Coronary artery (tissue), 2 donors: ENCODE results near the gene CASZ1.

ENCODE experiments used
- DNase-seq: peaks from one replicate; pipeline ENCODE4 v3.0.0-alpha.2; 2017; ENCODE audit warnings: low spot score
- H3K27ac ChIP-seq, 2 donors: fragments of 200-600 bp; sonication (generic); one replicate each; pipeline ENCODE4 v1.5.1; 2016 to 2019
- H3K4me3 ChIP-seq: fragments of 200-600 bp; sonication (generic); 2 replicates; pipeline ENCODE4 v1.5.1; 2016; ENCODE audit warnings: mild to moderate bottlenecking, moderate library complexity
- CTCF ChIP-seq: fragments of 200-600 bp; sonication (generic); IDR thresholded peaks from one replicate; pipeline ENCODE4 v1.5.1; 2019; ENCODE audit warnings: antibody characterized with exemption

Gene CASZ1

DNA sequence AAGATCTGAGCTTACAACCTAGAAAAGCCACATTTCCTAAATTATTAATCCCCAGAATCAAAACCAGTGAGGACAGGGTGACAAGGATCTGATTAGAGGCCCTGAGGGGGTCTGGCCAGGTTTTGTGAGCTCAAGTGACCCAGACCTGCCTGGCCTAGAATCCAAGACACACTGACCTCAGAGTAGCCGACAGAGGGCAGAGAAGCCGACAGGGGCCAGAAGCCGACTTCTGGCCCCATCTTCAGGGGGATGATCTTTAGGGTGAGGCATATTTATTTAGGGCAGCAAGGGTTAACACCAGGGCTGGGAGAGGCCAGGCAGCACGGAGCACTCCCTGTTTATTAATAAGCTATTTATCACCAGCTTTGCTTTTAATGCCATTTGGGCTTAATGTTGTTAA is 45.3 kb downstream of the CASZ1 start:
- no peak overlapping the region for H3K27ac ChIP-seq
- no peak overlapping the region for H3K4me3 ChIP-seq
- no peak for TF ChIP-seq CTCF
- no peak for DNase-seq

DNA sequence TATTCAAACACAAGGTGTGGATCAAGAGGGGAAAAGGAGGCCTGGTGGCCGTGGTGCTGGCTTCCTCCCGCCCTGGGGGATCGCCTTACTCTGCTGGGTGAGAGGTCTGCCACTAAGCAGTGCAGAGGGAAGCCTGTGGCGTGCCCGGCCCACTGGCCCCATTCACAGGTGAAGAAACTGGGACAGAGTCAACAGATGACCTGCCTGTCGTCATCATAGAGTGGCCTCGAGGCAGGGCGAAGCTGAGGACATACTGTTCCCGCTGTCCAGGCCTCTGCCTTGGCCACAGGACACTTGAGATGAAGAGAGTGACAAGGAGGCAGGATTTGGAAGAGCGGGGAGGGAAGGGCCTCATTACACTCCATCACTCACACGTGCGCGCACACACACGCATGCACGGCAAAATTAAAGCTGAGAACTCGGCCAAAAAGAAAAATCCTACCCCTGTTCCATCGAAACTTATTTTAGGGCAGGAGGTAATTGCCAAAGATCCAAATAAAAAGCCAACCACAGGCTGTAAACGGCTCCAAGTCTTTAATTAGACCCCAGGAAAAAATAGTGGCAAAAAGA is 50.5 kb downstream of the CASZ1 start:
- no peak for TF ChIP-seq CTCF
- no peak for DNase-seq
- Histone ChIP-seq H3K27ac (no peak overlapping the region), H3K4me3 (no peak overlapping the region)

GRCh38 chr1:10745383-10745782 is 51.1 kb downstream of the CASZ1 start:
- Histone ChIP-seq H3K27ac (no peak overlapping the region), H3K4me3 (no peak overlapping the region)
- TF ChIP-seq CTCF, result no peak
- DNase-seq, result no peak

DNA sequence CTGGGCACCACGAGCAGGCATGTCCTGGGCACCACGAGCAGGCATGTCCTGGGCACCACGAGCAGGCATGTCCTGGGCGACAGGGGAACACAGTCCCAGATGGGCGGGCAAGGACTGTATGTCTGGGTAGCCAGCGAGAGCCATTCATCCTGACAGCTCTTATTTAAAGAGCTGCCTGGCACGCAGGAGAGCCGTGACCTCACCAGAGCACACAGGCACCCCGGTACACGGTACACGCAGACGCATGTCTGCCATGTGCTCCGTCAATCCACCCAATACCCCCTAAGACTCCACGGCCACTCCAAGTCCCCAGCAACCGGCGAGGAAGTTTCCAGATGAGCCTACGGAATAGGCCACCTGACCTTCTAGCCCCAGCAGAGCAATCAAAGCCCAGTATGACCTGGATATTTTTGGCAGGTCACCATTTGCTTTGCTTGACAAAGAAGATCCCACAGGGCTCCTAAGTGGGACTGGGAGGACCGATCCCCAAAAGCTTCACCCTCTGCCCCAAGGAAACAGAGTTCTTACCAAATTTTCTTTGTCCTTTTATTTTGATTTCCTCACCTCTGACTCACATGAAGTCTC is 51.7 kb downstream of the CASZ1 start:
- no peak overlapping the region for H3K27ac ChIP-seq
- H3K4me3 ChIP-seq, result no peak overlapping the region
- no peak for DNase-seq
- TF ChIP-seq CTCF, result no peak

DNA sequence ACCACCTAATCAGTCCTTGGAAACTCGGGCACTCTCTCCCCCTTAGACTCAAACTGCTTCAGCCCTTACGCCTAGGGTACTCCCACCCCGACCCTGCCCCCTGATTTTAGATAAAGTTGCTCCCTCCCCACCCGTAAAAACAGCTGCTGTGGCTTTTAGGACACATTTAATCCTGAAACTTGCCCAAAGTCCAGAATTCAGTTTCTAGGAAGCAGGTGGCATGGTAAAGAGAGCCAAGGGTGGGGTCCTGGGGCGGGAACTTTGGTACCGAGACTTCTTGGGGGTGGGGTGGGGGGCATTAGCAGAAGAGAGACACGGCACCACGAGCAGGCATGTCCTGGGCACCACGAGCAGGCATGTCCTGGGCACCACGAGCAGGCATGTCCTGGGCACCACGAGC is 52.4 kb downstream of the CASZ1 start:
- TF ChIP-seq CTCF, result no peak
- no peak for DNase-seq
- Histone ChIP-seq H3K4me3 (no peak overlapping the region), H3K27ac (no peak overlapping the region)

- Histone ChIP-seq H3K4me3 (no peak overlapping the region), H3K27ac (no peak overlapping the region)
- DNase-seq, result no peak
- TF ChIP-seq CTCF, result no peak
Observed at GRCh38 chr1:10741696-10742095, 54.8 kb downstream of the CASZ1 start.

- Histone ChIP-seq H3K4me3 (no peak overlapping the region), H3K27ac (no peak overlapping the region)
- no peak for DNase-seq
- TF ChIP-seq CTCF, result no peak
Observed at GRCh38 chr1:10740123-10740522, 56.3 kb downstream of the CASZ1 start.
